GM20431 (cell line): ENCODE results near the gene AGBL4.
"Not testable (repeated sequence)": the region's sequence is repeated elsewhere in the genome, so short reads cannot be mapped to it uniquely, and the experiment has no call there.

Experiments used
- in situ Hi-C: fragments of 300-500 bp; cut with MseI, MboI; formaldehyde crosslinking; loops from one replicate; pipeline ENCODE4 v1.15.0; 2020; ENCODE audit warnings: low sequenced_read_pairs; ENCODE audit not compliant: unreplicated experiment

The AGBL4 gene

DNA sequence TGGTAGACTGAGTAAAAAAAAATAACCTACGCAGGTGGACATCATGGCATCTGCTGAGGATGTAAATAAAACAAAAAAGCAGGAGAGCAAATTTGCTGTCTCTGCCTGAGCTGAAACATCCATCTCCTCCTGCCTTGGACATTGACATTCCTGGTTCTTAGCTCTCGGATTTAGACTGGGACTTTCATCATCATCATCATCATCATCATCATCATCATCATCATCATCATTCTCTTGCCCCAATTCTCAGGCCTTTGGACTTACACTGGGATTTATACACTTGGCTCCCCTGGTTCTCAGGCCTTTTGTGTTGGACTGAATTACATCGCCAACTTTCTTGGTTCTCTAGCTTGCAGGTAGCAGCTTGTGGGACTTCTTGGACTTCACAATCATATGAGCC, 938.7 kb downstream of the AGBL4 start:
- in situ Hi-C loops: no loop called here

DNA sequence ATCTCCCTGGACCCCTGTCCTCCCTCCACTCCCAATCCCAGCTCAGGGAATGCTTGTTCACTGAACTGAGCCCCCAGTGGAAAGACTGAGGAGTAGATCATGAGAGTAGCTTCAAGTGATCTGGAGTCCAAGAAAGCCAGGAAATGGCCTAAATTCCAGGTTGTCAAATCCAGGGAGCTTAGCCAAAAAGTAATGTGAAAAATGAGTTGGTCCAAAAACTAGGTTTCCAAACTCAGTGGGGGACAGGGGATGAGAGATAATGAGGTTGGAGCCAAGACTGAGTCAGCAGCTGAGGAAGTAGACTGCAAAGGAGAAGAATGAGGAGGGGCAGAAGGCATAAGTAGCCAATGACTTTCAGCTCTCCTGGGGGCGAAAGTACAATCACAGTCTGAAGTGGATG, 963.0 kb downstream of the AGBL4 start:
- in situ Hi-C loops: no loop called here

DNA sequence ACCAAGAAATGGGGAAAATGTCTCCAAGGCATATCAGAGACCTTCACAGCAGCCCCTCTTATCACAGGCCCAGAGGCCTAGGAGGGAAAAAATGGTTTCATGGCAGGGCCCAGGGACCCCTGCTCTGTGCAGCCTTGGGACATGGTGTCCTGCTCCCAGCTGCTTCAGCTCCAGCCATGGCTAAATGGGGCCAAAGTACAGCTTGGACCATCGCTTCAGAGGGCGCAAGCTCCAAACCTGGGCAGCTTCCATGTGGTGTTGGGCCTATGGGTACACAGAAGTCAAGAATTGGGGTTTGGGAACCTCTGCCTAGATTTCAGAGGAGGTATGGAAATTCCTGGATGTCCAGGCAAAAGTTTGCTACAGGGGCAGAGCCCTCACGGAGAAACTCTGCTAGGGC, 964.7 kb downstream of the AGBL4 start:
- in situ Hi-C loops: no loop called here

DNA sequence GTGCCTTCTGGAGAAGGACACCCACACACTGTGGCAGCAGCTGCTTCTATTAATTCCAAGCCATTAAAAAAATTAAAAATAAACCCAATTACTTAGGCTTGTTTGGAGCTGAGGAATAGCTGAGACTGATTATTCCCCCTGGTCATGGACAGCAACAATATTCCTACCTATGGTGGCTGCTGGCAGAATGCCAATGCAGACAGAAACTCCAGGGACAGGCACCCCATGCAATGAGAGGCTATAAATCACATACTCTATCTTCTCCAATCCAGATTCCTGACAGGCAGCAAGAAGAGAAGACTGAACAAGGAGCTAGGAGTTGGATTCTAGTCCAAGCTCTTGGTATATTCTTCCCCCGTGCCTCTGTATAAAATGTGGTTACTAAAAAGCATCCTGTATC, 971.7 kb downstream of the AGBL4 start:
- in situ Hi-C loops: no loop called here

DNA sequence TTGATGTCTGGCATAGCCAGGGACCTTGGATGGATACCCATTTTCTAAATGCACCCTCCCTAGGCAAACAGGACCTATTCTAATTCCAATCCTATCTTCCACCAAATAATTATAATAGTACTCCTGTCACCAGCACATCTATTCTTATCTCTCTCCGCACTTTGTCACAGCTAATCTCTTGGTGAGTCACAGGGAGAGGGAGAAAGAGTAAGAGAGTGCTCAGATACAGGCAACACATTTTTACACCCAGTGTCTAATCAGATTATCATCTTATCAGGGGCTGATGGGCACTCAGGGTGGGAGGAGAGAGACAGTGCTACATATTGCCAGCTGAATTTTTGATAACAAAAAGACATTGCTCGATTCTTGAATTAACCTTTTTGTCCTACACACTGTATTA, 972.1 kb downstream of the AGBL4 start:
- in situ Hi-C loops: no loop called here

DNA sequence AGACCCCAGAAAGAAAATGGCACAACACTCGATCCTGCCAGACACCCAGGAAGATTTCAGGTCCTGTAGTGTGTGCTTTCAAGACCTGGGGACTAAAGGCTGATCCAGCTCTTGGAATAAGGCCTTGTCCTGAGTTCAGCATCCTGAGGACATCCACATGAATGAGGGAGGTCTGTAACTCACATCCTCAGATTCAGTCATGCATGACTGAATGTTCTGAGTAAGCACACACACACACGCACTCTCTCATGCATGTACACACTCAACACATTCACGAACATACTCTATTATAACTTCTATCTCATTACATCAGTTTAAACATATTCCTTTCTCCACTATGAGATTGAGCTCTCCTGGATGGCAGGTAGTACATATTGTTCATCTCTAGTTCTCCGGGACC, 973.7 kb downstream of the AGBL4 start:
- in situ Hi-C loops: no loop called here

DNA sequence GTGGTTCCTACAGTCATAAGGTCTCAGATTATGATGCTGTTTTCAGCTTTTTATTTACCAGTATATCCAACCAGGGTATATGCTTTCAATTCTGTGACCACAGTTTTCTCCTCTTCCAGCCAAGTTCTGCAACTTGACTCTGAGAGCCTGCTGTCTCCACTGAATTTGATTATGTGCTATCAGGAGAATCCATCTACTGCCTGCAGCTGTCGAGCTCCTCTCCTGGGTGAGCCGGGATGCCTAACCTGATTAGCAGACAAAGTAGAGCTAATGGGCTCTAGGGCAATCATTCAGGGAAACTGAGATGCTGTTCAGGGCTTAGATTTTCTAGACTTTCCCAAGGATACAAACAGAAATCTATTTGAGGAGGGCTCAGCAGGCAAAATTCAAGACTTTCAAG, 975.6 kb downstream of the AGBL4 start:
- in situ Hi-C loops: no loop called here

DNA sequence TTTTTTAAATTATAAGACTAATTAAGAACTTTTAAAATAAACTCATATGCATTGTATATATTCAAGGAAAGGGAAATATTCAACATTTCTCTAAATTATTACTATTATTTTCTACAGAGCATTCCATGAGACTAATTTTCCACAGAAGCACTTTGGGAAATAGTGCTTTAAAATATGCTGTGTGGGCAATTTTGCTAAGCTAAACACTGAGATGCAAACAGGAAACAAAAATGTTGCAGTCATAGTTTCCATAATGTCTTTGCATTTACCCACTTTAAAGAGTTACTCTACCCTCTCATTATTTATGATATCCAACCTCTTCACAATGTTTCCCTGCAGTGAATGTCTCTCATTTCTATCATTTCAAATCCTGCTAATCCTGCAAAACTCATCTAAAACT, 977.4 kb downstream of the AGBL4 start:
- in situ Hi-C loops: no loop called here

DNA sequence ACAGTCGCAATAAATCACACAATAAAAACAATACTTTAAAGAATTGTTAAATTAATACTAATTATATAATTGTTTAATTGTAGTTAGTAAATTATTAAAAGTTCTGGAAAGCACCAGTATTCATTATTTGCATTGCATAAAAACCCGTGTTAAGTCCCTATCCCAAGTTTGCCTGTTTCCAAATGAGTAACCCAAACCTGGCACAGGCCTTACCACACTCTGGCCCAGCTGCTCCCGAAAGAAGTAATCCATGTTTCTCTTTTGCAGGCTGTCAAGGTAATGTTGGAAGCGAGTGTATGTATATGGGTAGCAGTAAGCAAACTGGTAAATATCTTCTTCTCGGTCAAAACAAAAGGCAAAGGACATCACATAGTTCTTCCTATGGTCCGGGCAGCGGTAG, 978.4 kb downstream of the AGBL4 start:
- in situ Hi-C loops: no loop called here

DNA sequence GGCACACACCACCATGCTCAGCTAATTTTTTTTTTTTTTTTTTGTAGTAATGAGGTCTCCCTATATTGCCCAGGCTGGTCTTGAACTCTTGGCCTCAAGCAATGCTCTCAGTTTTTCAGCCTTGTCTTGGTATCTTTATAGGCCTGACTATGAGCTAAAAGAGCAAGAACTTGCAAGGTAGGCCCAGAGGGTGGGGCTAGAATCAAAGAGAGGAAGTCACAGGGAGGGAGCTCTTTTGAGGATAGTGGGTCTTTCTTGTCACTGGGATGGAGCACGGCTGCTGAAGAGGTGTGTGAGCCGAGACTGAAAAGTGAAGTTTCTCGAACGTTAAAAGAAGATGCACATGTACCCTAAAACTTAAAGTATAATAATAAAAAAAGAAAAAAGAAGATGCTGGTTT, 987.1 kb downstream of the AGBL4 start:
- in situ Hi-C loops: no loop called here

DNA sequence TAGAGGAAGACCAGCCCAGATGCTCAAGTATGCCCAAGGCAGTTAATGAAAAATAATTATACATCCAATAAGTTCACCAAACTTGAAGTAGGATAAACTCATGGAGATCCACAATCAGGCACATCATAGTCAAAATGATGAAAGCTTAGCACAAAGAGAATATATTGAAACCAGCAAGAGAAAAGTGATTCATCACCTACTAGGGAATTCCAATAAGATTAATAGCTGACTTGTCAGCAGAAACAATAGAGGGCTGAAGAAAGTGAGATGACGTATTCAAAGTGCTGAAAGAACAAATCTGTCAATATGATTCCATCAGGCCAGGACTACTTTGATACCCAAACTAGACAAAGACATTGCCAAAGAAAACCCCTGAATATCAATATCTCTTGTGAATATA, 995.4 kb downstream of the AGBL4 start:
- in situ Hi-C loops: no loop called here

DNA sequence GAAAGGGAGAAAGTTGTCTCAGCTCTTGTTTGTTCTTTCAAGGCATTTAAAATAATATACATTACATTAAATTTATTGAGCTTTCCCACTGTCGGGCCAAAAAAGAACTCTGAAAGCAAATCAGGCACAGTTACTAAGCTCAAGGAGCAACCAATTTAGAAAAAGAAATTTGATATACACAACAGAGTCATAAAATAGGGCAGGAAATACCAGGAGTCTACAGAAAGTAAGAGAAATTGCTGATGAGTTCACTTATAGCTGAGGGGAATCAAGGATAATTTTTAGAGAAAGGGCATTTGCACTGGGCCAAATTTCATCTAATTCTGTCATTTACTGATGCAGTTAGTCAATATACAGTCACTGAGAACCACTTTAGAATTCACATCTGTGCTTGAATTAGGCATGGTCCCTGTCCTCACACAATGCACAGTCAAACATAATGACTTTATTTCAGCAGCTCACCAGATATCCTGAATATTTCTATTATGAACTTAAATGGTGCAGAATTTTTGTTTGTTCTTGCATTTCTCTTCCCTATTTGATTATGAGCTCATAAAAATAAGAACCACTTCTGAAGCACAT, 997.4 kb downstream of the AGBL4 start:
- in situ Hi-C loops: no loop called here

DNA sequence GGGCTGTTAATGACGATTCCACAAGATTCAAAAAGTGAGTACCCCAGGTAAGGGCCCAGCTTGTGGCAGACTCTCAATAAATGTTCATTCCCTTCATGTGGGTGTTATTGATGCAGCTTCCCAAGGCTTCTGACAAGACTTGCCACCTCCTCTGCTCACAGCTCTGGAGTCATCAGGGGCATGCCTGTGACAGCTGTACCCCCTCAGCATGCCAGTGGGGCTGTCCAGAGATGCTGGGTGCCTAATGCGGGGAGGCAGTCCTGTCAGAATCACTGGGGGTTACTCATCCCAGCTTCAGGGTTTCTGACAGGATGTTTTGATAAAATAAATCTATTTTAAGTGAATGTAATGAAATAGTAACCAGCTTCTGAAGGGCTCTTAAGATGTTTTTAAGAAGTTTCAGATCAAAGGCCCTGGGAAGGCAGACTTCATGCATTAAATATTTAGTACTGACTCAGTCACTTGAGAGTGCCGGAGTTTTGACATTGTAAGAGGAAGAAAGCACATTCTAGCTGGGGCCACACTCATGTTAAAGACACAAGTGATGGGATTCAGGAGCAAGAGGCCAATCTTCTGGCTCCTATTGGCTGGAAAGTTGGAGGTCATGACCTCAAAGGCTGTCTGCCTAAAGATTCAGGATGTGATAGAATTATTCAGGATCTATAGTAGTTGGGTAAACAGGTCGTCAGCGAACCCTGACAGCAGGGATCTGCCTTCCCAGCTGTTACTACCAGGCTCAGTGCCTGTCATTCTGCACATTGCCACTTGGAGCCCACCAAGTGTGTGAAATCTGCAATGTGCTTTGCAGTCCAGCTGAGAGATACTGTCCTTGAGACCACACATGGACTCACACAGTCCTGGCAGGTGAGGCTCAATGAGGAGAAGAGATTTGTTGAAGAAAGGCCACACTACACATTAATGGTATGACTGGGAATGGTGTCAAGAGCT, 1007.5 kb downstream of the AGBL4 start:
- in situ Hi-C loops: no loop called here

DNA sequence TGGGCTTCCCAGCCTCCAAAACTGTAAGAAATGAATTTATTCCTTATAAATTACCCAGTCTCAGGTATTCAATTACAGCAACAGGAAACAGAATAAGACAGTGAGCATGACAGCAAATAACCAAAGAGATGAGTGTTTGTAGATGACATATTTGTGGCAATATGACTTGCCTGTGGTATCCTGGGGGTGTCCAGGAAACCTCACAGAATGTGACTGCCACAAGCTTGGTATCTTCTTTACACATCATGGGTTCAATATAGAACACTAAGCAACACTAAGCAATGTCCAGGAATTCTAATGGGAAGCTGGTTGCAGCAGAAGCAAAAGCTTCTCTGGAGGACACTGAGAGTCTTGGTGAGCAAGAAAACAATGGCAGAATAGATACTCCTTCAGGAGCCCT, 1010.7 kb downstream of the AGBL4 start:
- in situ Hi-C loops: no loop called here

DNA sequence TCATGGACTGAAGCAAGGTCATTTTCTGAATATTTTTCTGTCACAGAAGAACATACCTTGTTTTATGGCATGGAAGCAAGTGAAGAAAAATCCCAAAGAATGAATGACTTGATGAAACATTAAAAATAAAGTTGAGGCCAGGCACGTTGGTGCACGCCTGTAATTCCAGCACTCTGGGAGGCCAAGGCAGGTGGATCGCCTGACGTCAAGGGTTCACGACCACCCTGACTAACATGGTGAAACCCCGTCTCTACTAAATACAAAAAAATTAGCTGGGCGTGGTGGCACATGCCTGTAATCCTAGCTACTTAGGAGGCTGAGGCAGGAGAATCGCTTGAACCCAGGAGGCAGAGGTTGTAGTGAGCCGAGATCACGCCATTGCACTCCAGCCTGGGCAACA, 1020.8 kb downstream of the AGBL4 start:
- in situ Hi-C loops: not testable (repeated sequence)

DNA sequence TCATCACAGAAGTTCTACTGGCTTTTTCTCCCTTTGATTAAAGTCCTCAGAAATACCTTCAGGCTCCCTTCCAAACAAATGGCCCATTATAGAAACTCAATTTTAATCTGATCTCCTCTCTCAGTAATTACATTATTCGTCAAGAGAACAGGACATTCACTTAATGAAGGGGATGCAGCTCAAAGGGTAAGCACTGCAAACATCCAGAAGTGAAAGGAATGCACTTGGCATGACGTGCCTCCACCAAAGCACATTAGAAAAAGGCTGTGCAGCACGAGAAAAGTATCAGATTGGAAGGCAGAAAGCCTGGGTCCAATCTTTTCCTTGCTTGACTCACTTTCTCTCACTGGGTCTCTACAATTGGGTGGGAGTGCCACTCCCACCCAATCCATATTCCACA, 1024.4 kb downstream of the AGBL4 start:
- in situ Hi-C loops: no loop called here

DNA sequence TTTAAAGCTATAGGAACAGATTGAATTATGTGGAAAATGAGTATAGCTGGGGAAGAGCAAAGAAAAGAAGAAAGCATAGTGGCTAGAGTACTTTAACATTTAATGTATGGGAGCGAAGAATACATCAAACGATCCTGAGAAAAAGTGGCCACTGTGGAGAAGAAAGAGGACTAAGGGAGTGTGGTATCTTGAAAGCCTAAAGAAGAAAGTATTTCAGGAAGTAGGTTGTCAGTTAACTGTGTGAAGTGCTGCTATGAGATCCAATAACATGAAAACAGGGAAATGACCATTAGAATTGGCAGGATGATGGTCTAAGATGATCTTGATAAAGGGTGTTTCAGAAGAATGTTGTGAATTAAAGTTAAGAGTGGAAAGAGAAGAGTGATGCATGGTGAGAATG, 1027.4 kb downstream of the AGBL4 start:
- in situ Hi-C loops: no loop called here

DNA sequence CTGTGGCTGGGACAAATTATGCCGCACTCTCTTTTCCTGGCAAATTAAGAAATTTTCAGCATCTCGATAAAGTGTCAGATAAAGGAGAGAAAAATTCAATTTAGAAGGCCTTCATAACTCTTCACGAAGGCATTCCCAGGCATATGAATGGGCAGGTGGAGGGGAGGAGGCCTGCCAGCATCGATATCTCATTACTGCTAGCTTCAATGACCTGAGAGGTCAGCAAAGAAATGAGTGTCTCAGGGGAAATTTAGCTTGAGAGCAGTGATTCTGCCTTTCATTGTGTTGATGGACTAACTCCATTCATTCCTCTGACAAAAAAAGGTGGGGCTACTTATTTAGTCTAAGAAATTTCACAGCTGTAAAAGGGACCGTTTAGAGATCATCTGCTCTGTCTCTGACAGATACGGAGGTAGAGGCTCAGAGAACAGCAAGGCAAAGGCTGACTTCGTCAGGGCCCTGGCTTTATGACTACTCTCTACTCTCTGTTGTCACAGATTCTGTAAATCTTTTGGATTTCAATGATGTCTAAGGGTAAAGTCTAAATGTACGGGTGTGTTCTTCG, 1035.0 kb downstream of the AGBL4 start:
- in situ Hi-C loops: no loop called here

DNA sequence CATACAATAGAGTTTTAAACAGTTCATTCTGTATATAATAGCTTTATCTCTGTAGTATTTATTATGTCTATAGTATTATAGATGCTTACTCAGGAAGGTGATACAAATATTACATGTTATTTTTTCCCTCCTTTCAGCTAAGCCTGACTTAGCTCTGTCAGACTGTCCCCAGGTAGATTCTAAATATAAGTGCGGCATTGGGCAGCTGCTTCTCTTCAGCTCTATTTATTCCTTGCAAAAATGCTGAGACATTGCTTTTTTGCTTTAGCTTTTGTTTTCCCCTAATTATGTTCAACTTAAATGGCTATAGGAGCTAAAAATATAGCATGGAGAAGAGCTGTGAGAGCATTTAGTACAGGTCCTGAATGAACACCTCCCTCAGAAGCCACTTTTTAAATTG, 1043.8 kb downstream of the AGBL4 start:
- in situ Hi-C loops: no loop called here

DNA sequence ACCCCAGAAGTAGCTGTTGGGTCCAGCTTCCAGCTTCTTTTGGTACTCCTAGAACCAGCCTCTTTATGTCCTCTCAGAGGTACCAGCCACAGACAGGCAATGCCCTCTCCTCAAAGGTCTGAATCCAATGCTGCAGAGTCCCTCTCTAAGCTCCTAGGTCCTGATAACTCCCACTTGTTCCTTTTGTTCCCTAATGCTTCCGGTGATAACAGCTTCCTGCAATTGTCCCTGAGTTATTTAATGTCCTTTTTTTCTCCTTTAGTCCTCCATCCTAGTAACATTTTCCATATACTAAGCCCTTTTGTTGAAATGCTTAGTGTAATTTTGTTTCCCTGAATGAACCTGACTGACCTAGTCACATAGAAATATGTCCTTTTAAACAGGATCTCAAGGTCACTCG, 1045.3 kb downstream of the AGBL4 start:
- in situ Hi-C loops: no loop called here

DNA sequence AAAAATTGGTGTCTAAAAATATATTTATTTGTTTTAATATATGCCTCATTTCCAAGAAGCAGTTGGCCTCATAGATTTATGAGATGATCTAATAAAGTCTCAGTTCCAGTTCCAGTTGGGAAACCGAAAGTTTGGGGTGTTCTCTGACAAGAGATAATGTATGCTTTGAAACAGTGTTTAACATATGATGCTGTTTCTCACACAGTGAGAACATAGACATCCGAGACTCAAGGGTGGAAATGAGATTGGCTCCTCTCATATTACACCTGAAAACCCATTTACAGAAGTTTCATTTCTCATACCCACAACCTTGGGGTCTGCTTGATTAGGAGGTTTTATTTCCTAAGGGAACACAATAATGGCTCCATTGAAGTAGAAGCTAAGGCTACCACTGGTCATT, 1046.5 kb downstream of the AGBL4 start:
- in situ Hi-C loops: no loop called here

DNA sequence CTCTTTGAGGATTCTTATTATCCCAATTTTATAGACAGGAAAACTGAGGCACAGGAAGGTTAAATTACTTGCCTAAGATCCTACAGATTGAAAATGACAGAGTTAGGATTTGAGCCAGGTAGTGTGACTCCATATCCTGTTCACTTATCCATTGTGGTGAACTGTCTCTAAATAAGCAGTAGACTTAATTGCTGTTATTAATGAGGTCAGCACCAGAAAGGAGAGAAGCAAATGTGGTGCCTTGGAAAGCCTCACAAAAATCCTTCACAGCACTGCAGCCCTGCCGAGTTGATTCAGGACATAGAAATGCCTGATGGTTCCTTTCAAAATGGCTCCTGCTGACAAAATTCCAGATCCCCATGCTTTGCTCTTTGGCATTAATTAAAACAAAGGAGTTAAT, 1053.8 kb downstream of the AGBL4 start:
- in situ Hi-C loops: no loop called here
